ENCODE results near the gene FBXW9. TPM values are rescaled to one million over a fixed set of nuclear protein-coding genes. Genes with fewer than 3 reads are reported as not detected.

Gene FBXW9
- total and polyA plus RNA-seq, 2 of the 4 experiments (the other 2 are of a cell fraction), result 9.5 to 14.2 TPM

DNA sequence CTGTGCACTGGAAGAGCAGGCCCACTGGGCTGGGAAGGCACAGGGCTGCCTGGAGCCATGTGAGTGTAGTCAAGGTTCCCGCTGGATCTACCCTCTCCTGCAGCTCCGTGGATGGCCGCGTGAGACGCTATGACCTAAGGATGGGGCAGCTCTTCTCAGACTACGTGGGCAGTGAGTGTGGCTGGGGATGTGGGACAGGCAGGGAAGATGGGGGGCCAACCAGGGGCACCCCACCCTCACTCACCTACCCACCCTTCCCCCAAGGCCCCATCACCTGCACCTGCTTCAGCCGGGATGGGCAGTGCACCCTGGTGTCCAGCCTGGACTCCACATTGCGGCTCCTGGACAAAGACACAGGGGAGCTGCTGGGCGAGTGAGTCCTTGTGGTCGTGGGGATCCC, 23.7 kb downstream of the FBXW9 start:
- intact Hi-C loops (cut with micrococcal nuclease) (loop anchor here (1.0 to 5.0 kb wide), 3 partner anchors 108 to 790 kb away; no protein-coding TSS in a partner anchor), dilution Hi-C loops (cut with HindIII; ENCODE audit: low sequenced_read_pairs, unreplicated experiment) (no loop called here), in situ Hi-C loops (cut with MboI; ENCODE audit: low sequenced_read_pairs) (loop anchor here (5.0 kb wide), 1 partner anchor 105 kb away; no protein-coding TSS in a partner anchor)
- no peak for TF ChIP-seq NFE2L2 (IDR thresholded peaks at IDR 0.05; ENCODE audit: low read depth, low read length)
- TF ChIP-seq FOS (IDR thresholded peaks at IDR 0.05; ENCODE audit: low read depth, low read length), result no peak
- TF ChIP-seq, protein P1, sequence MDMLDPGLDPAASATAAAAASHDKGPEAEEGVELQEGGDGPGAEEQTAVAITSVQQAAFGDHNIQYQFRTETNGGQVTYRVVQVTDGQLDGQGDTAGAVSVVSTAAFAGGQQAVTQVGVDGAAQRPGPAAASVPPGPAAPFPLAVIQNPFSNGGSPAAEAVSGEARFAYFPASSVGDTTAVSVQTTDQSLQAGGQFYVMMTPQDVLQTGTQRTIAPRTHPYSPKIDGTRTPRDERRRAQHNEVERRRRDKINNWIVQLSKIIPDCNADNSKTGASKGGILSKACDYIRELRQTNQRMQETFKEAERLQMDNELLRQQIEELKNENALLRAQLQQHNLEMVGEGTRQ (IDR thresholded peaks at IDR 0.05; ENCODE audit: low read depth, low read length), result no peak
- no peak for TF ChIP-seq RAD21 (IDR thresholded peaks at IDR 0.05; ENCODE audit: low read length)
- TF ChIP-seq CTCF (conservative IDR thresholded peaks at IDR 0.05; ENCODE audit: low read depth, low read length), result no peak
- TF ChIP-seq CHD1 (IDR thresholded peaks at IDR 0.05; ENCODE audit: low read depth, low read length), result no peak
- no peak for TF ChIP-seq RCOR1 (IDR thresholded peaks at IDR 0.05; ENCODE audit: insufficient replicate concordance, low read length)
- no peak for TF ChIP-seq RFX5 (IDR thresholded peaks at IDR 0.05; ENCODE audit: low read depth, low read length)
- no peak for TF ChIP-seq MAFK (IDR thresholded peaks at IDR 0.05; ENCODE audit: low read depth, low read length)
- no peak for TF ChIP-seq MXI1 (IDR thresholded peaks at IDR 0.05; ENCODE audit: borderline replicate concordance, low read depth, low read length)
- TF ChIP-seq ELK1 (IDR thresholded peaks at IDR 0.05; ENCODE audit: borderline replicate concordance, low read depth, low read length), result no peak
- TF ChIP-seq MAZ (IDR thresholded peaks at IDR 0.05; ENCODE audit: borderline replicate concordance, low read depth, low read length), result no peak
- Histone ChIP-seq H3K18ac (ENCODE audit: low read depth, low read length) (no peak overlapping the region), H3K14ac (replicated peaks; ENCODE audit: low read depth, low read length) (no peak overlapping the region), H3K9me1 (ENCODE audit: insufficient read depth, low read length) (0 out of 2 replicates have a peak, but pooled peaks cover 3% of the 10 kb centered on the region), H3K27ac (ENCODE audit: insufficient read depth, low read length) (no peak overlapping the region), H3K4me3 (ENCODE audit: insufficient read depth, low read depth, low read length) (no peak overlapping the region), H3K27me3 (ENCODE audit: control insufficient read depth, insufficient read depth, low read length) (no peaks in the 10 kb centered on the region), H3K9me3 (ENCODE audit: control insufficient read depth, insufficient read depth, low read length) (no peaks in the 10 kb centered on the region), H2AFZ (replicated peaks; ENCODE audit: low read length, poor library complexity) (no peak overlapping the region), H3K4ac (ENCODE audit: low read depth, low read length) (no peak overlapping the region), H3K36me3 (ENCODE audit: control insufficient read depth, insufficient read depth, low read length) (peaks cover 35% of the 10 kb centered on the region), H3K79me1 (ENCODE audit: low read depth in 1 of 2, low read length in 2 of 2) (peaks cover 19 to 62% of the 10 kb centered on the region in 2 experiments), H3K4me1 (ENCODE audit: control insufficient read depth, insufficient read depth, low read length) (peaks cover 7% of the 10 kb centered on the region), H2AK5ac (ENCODE audit: low read depth, low read length) (no peak overlapping the region), H3K4me2 (ENCODE audit: low read depth, low read length) (no peak overlapping the region), H2AK9ac (replicated peaks; ENCODE audit: low read depth, low read length, poor library complexity) (no peak overlapping the region), H2BK5ac (ENCODE audit: low read depth, low read length, poor library complexity, severe bottlenecking) (no peak overlapping the region), H3K9ac (ENCODE audit: low read depth, low read length) (no peak overlapping the region), H2BK15ac (ENCODE audit: low read depth, low read length) (no peak overlapping the region), H3K56ac (ENCODE audit: extremely low read depth, insufficient read depth, low read length) (no peak overlapping the region), H3K23ac (ENCODE audit: low read depth, low read length) (no peak overlapping the region), H4K91ac (ENCODE audit: insufficient read depth, low read depth, low read length) (no peak overlapping the region), H2BK120ac (ENCODE audit: low read depth, low read length) (no peak overlapping the region), H4K5ac (ENCODE audit: low read depth, low read length) (no peak overlapping the region), H4K20me1 (ENCODE audit: insufficient read depth, low read length) (peaks cover 15% of the 10 kb centered on the region), H4K8ac (ENCODE audit: low read depth in 2 of 2, low read length in 2 of 2) (no peak overlapping the region), H2BK20ac (ENCODE audit: low read depth, low read length) (no peak overlapping the region)
- DNase-seq (no peak), ATAC-seq (ENCODE audit: low read depth) (no peak)
- BruUV-seq (replicated peaks), result no TSS peak
- ChIA-PET CTCF (no interaction called here), POLR2A (ENCODE audit: unreplicated experiment) (interaction anchor here (1.0 kb wide), 1 partner anchor 9 kb away, joined by 3 read pairs; no protein-coding TSS in a partner anchor)
- 100% methylated on average over 1 of the region's 10 CpGs; no CpG with 5 or more reads in 1 of the 2 experiments for WGBS, 2 experiments (ENCODE audit: extremely low coverage in 2 of 2, insufficient read length in 1 of 2)

Data from IMR-90 (cell line).